Kidney (tissue), 14 donors: ENCODE data around the gene NUCB1. TPM values are rescaled to one million over a fixed set of nuclear protein-coding genes. Genes with fewer than 3 reads are reported as not detected.
"Not testable (repeated sequence)": the region's sequence is repeated elsewhere in the genome, so short reads cannot be mapped to it uniquely, and the experiment has no call there.

Experiments
- DNase-seq, 5 donors: peaks; one replicate each; pipeline ENCODE4 v3.0.0-alpha.2; 2013 to 2020
- FAIRE-seq: peaks from 2 replicates; lab custom pipeline; 2012; peaks lifted over from hg19 to GRCh38; lab: Jason Lieb, UNC
- H3K27ac ChIP-seq, 2 donors: one replicate each; pipeline ENCODE4 v1.7.0; 2013; ENCODE audit warnings: low read depth in 2 of 2, low read length in 2 of 2, inconsistent platforms in 1 of 2
- H3K27me3 ChIP-seq: one replicate; pipeline ENCODE4 v1.7.1; 2013; ENCODE audit warnings: low read length, inconsistent platforms; ENCODE audit not compliant: control insufficient read depth, insufficient read depth
- H3K36me3 ChIP-seq, 3 donors: one replicate each; pipeline versions ENCODE4 v1.7.0 to v1.7.1; 2013; ENCODE audit warnings: low read length in 3 of 3, control low read depth in 1 of 3, inconsistent platforms in 1 of 3; ENCODE audit not compliant: insufficient read depth in 3 of 3, control insufficient read depth in 2 of 3
- H3K4me1 ChIP-seq, 3 donors: one replicate each; pipeline versions ENCODE4 v1.7.0 to v1.7.1; 2013; ENCODE audit warnings: low read length in 3 of 3, inconsistent platforms in 1 of 3, low read depth in 1 of 3; ENCODE audit not compliant: control insufficient read depth in 2 of 3, insufficient read depth in 2 of 3
- H3K4me3 ChIP-seq, 3 donors: one replicate each; pipeline versions ENCODE4 v1.7.0 to v1.8.1; 2013; ENCODE audit warnings: low read length in 3 of 3, control low read depth in 1 of 3, inconsistent platforms in 1 of 3
- H3K9ac ChIP-seq, 3 donors: one replicate each; pipeline versions ENCODE4 v1.7.0 to v1.7.1; 2013; ENCODE audit warnings: low read length in 3 of 3, control low read depth in 1 of 3, inconsistent platforms in 1 of 3
- H3K9me3 ChIP-seq, 3 donors: one replicate each; pipeline versions ENCODE4 v1.7.0 to v1.7.1; 2013; ENCODE audit warnings: low read length in 3 of 3, control low read depth in 1 of 3, inconsistent platforms in 1 of 3; ENCODE audit not compliant: control insufficient read depth in 2 of 3, insufficient read depth in 1 of 3
- CTCF ChIP-seq: IDR thresholded peaks from 3 replicates; pipeline ENCODE4 v1.5.1; 2012; ENCODE audit warnings: mild to moderate bottlenecking, moderate library complexity, borderline replicate concordance; ENCODE audit not compliant: insufficient read depth; ENCODE audit errors: extremely low read depth
- intact Hi-C: fragments of 100-400 bp; cut with DNase I; formaldehyde crosslinking; loops from one replicate; pipeline ENCODE4 v1.11.1; 2022
- polyA plus RNA-seq: library from polyadenylated mRNA; stranded (reverse); fragments of 350-450 nt; fragmentation: Illumina TruSeq; extraction: RNeasy Lipid Tissue Mini Kit (QIAGEN cat#74804); gene quantifications from one replicate; pipeline ENCODE4 v1.2.3, GENCODE V29; 2014; ENCODE audit warnings: low read depth, low replicate concordance; ENCODE audit not compliant: insufficient read depth
- total RNA-seq: library from RNA; stranded (reverse); fragmentation: NEBNext Ultra II Directional; extraction: Animal tissue kit (Norgen Biotek cat#: 25700); gene quantifications from one replicate; pipeline ENCODE4 v1.2.1, GENCODE V29; 2021
- donor health status: control.
- donor health status: control.
- donor health status: control.
- donor health status: control.
- donor health status: control.
- donor health status: DM: yes; HTN: yes; CAD: no.
- donor health status: Normal renal cell carcinoma (clear cell type).

The NUCB1 gene
- total and polyA plus RNA-seq, 2 donors from 2014 or later: 265 to 503 TPM

GRCh38 chr19:48890551-48890950, 9.6 kb upstream of the NUCB1 start:
- Histone ChIP-seq H3K4me3 (no peak overlapping the region), H3K9me3 (no peaks in the 10 kb centered on the region), H3K27me3 (no peaks in the 10 kb centered on the region), H3K36me3 (no peaks in the 10 kb centered on the region), H3K9ac (no peak overlapping the region), H3K4me1 (no peaks in the 10 kb centered on the region), H3K27ac (no peak overlapping the region)
- no peak for FAIRE-seq
- intact Hi-C loops: no loop called here
- TF ChIP-seq CTCF: no peak
- no peak for DNase-seq

GRCh38 chr19:48895226-48895625, 4.9 kb upstream of the NUCB1 start:
- no peak overlapping the region for H3K4me3 ChIP-seq
- TF ChIP-seq CTCF: no peak
- no peak overlapping the region for H3K27ac ChIP-seq
- DNase-seq: no peak
- H3K9ac ChIP-seq: no peak overlapping the region
- no peaks in the 10 kb centered on the region for H3K36me3 ChIP-seq
- intact Hi-C loops: no loop called here
- H3K27me3 ChIP-seq: no peaks in the 10 kb centered on the region
- no peak for FAIRE-seq
- no peaks in the 10 kb centered on the region for H3K4me1 ChIP-seq
- no peaks in the 10 kb centered on the region for H3K9me3 ChIP-seq

GRCh38 chr19:48896191-48896720, 3.9 kb upstream of the NUCB1 start:
- Histone ChIP-seq H3K9me3 (no peaks in the 10 kb centered on the region), H3K4me1 (peaks cover 0 to 3% (median 0%) of the 10 kb centered on the region in 3 donors), H3K9ac (no peak overlapping the region), H3K27me3 (no peaks in the 10 kb centered on the region), H3K4me3 (peak overlapping the region in 1 of 3 donors; percentile 21), H3K27ac (no peak overlapping the region), H3K36me3 (no peaks in the 10 kb centered on the region)
- intact Hi-C loops: no loop called here
- TF ChIP-seq CTCF: no peak
- no peak for FAIRE-seq
- peak; percentile 58 to 91 (median 80) for DNase-seq

DNA sequence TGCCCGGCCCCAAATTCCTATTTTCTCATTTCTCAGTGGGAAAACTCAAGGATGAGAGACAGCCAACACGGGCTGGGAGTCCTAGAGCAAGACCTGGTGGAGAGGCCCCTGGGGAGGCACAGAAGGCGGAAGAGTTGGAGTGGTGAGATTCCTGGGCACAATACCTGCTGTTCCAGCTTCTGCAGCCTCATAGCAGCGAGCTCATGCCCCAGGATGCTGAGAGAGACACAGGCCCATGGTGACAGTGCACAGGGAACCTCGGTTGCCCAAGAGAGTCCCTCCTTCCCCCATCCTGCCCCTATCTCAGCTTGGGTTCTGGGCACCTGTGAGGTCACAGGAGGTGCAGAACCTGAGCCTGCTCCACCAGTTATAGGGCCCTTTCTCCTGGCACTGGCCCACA, 2.9 kb upstream of the NUCB1 start:
- no peak overlapping the region for H3K27ac ChIP-seq
- no peaks in the 10 kb centered on the region for H3K36me3 ChIP-seq
- H3K9ac ChIP-seq: no peak overlapping the region
- no peak for TF ChIP-seq CTCF
- intact Hi-C loops: no loop called here
- no peaks in the 10 kb centered on the region for H3K27me3 ChIP-seq
- no peaks in the 10 kb centered on the region for H3K9me3 ChIP-seq
- DNase-seq (no peak), FAIRE-seq (no peak)
- H3K4me3 ChIP-seq: no peak overlapping the region
- peaks cover 0 to 10% (median 3%) of the 10 kb centered on the region in 3 donors for H3K4me1 ChIP-seq

DNA sequence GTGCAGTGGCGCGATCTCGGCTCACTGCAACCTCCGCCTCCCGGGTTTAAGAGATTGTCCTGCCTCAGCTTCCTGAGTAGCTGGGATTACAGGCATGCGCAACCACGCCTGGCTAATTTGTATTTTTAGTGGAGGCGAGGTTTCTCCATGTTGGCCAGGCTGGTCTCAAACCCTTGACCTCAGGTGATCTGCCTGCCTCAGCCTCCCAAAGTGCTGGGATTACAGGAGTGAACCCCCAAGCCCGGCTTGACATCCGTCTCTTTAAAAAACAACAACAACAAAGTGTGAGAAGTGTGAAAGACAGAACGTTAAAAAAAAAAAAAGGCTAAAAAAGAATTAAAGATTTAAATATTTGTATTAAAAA, 744 bp upstream of the NUCB1 start:
- H3K9ac ChIP-seq, H3K9me3 ChIP-seq, intact Hi-C loops, H3K27me3 ChIP-seq, H3K36me3 ChIP-seq, FAIRE-seq, DNase-seq: not testable (repeated sequence)
- Histone ChIP-seq H3K4me1 (peaks cover 0 to 10% (median 3%) of the 10 kb centered on the region in 3 donors), H3K4me3 (peak overlapping the region in 2 of 3 donors; percentile 60 to 62), H3K27ac (peak overlapping the region; percentile 71 to 95)
